Activated naive CD4-positive, alpha-beta T cell treated with Interleukin-2 at 50 U/mL for 16 hours (primary cell): ENCODE data around the gene TDRKH.

Experiments
- DNase-seq: peaks from one replicate; pipeline ENCODE4 v3.0.0-alpha.2; 2020

The TDRKH gene

GRCh38 chr1:151820940-151821339 is 30.6 kb upstream of the TDRKH start:
- DNase-seq = no peak

- DNase-seq = no peak
Measured at GRCh38 chr1:151819976-151820623, 29.8 kb upstream of the TDRKH start.

GRCh38 chr1:151819227-151819835 is 29.0 kb upstream of the TDRKH start:
- DNase-seq = no peak

DNA sequence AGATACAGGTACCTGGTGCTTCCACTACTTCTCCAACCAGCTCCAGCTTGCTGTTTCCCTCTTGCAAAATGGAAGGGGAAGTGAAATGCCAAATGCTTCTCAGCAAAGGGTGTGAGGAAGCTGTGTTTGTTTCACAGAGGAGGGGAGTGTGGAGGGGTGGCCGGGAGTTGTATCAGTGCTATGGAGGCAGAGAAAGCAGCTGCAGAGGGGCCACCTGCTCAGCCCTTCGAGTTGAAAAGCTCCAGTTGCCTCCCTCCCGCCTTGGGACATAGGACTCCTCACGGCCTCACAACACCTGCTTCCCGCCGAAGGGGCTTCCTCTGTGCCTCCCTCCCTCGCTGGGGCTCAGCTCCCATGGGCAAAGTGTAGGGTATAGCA is 27.0 kb upstream of the TDRKH start:
- no peak for DNase-seq

DNA sequence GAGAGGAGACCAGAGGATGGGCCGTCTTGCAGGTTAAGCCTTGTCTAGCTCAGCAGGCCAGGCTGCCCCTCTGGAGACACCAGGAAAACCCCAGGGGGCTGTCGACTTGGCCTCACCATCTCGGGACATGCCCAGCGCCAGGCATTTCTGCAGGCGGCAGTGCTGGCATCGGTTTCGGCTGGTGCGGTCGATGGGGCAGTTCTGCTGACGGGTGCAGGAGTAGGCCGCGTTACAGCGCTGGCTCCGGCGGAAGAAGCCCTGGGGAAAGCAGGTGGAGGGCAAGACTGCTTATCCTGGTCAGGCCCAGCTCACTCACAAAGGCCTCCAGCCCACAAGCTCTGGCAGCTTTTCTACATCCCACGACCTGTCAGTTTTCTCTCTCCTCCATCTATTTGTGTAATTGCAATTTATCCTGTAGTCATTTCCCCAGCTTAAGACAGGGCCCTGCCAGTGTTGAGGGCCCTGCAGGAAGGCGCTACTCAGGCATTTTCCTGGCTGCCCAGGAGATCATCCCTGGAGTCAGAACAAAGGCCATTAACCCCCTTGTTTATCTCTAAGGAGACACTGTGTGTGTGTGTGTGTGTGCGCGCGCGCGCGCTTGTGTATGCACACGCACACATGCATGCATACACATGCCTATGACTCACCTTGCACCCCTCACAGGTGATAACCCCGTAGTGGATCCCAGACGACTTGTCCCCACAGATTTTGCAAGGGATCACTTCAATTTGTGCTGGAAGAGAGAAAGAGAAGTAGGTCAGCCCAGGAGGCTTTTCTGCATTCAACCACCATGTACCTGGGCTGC is 26.4 kb upstream of the TDRKH start:
- no peak for DNase-seq

DNA sequence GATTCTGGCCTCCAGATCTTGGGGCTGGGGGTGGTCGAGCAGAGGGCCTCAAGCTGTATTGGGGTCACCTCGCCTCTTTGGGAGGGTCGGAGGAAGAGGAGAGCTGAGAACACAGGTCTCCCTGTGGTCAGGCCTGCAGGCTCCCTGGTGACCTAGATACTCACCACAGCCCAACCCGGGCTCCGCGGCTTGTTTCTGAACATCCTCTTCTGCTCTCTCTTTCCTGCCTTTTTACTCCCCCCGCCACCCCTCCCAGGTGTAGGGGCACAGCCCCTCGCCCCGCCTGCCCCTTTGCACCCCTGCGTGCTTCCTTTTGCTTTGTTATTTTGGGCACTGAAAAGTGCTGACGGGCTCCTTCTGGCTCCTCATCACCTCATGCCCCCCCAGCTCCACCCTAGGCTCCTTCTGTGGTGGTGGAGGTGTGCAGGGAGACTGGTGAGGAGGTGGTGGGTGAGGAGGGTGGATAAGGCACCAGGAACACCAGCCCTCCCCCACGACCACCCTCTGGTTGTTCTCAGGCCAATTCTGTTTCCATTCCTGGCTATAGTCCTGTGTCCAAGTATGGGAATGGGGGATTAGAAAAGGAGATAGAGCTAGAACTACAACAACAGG is 25.5 kb upstream of the TDRKH start:
- DNase-seq = no peak

DNA sequence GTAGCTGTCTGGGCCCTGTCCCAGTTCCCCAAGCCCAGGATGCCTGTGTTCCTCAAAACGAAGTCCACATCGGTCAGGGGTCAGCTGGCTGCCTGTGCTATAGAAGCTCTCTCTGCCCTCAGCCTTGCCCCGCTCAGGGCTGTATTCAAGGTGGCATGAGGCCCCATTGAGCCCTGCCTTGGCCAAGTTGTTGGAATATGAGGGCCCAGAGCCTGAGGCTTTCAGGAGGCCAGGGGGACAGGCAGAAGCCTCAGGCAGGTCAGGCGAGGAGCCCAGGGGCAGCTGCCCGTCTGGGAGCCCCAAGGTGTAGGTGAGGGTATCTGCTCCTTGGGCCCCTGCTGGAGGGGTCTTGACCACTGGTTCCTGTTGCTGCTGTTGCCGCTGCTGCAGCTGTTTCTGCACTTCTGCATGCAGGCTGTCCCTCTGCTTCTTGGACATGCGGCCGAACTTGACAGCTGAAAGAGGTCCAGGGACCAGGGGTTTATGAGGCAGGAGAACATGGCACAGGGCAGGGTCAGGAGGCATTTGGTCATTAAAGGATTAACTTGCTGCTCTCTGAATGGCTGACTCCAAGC is 24.8 kb upstream of the TDRKH start:
- DNase-seq = no peak

- no peak for DNase-seq
Measured at GRCh38 chr1:151814426-151814825, 24.1 kb upstream of the TDRKH start.

- DNase-seq = no peak
Measured at GRCh38 chr1:151813271-151813977, 23.1 kb upstream of the TDRKH start.

DNA sequence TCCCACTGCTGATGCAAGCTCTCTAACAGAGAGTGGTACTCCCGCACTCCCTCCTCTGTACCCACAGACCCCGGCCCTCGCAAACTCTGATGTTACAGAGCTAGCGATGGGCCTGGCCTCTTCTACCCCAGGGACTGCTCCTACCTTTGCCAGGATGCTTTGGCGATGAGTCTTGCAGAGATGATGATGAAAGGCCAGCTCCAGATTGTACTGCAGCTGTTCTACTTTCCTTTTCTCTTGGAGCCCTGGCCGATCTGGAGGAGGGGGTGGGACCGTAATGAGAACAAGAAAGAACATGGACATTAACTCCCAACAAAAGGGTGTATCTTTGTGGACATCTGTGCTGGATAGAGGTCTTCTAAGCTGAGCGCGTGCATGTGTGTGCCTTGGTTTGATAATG is 20.9 kb upstream of the TDRKH start:
- no peak for DNase-seq

GRCh38 chr1:151809985-151810556 is 19.8 kb upstream of the TDRKH start:
- no peak for DNase-seq

- DNase-seq = no peak
Measured at GRCh38 chr1:151809290-151809984, 19.1 kb upstream of the TDRKH start.

DNA sequence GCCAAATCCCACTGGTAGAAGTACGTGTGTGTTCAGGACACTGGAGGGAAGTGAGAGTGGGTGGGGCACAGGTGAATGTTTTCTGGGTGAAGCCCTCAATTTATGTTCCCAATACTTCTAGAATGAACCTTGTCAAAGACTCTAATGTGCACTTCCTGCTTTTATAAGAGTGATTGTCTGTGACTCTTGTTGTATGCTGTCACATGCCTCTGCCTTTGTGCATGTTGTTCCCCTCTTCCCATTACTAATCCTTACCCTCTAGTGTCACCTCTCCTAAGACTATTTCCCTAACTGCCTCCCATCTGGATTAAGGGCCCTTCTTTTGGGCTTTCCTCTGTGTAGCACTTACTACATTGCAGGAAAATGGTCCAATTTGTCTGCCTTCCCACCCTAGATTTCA is 17.5 kb upstream of the TDRKH start:
- no peak for DNase-seq

- DNase-seq = no peak
Measured at GRCh38 chr1:151807131-151807530, 16.8 kb upstream of the TDRKH start.

DNA sequence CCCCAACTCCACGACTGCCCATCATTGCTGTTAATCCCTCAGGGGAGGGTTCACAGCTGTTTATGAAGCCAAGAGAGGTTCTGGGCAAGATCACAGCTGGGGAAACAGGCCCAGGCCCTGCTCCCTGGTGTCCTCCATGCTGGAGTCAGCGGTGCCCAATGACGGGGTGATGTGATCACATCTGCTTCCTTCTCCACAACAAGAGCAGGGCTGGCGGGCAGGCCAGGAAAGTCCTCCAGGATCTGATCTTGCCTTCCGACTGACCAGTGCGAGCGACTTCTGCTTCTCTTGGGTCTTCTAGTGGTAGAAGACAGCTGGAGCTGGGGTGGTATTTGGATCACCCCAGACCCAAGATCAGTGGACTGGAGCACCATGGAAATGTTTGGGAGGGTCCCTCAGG is 15.9 kb upstream of the TDRKH start:
- no peak for DNase-seq

DNA sequence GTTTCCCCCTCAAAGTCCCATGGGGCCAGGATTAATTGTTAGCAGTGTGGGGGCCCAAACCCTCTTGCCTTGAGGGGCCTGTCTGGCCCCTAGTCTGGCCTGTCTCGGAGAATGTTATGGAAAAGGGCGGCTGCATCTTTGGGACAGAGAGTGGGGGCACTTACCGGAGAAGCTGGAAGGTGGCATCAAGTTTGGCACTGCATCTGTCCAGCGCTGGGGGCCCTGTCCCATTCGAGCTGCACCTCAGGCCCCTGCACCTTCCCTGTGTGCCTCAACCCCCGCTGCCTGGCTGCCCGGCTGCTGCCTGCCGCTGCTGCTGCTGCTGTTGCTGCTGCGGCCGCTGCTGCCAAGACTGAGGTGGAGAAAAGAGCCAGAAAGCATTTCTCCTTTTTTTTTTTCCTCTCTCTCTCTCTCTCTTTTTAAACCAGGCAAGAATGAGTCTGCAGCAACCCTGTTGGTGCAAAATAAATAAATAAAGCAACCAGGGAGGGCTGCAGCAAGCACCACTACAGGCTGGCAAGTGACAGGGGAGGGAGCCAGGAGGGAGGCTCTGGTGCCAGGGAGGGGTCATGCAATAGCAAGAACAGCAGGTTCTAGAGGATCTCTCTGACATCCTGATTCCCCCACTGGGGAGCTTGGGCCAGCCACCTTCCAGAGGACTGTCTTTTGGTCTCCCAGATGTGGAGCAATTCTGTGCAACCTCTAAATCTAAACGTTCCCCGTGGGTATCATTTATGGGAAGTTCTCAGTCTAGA is 14.9 kb upstream of the TDRKH start, which contains the start of gene LINGO4:
LINGO4 (minus strand) TSS at position 354 of the 755 bp plus-strand sequence. CDS start 2,715 bp downstream, outside the sequence.
- DNase-seq = no peak

DNA sequence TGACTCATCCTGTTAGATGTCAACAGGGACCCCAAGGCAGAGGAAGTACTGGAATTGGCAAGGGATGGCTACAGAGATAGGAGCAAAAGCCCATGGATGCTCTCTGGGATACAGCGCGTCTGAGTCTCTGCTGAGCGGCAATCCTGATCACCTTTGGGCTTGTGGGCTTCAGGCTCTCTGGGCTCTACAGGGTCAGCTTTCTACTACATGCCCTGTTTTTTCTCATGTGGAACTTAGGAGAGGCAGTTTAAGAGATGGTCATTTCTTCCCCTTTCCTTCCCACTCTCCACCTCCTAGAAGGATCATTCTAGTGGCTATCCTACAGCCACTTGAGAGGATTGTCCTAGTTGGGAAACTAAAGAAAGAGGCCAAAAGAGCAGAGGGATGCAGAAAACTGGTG is 13.6 kb upstream of the TDRKH start:
- DNase-seq = no peak

GRCh38 chr1:151803164-151803563 is 12.9 kb upstream of the TDRKH start:
- DNase-seq = no peak

GRCh38 chr1:151802372-151802771 is 12.1 kb upstream of the TDRKH start:
- DNase-seq = no peak

DNA sequence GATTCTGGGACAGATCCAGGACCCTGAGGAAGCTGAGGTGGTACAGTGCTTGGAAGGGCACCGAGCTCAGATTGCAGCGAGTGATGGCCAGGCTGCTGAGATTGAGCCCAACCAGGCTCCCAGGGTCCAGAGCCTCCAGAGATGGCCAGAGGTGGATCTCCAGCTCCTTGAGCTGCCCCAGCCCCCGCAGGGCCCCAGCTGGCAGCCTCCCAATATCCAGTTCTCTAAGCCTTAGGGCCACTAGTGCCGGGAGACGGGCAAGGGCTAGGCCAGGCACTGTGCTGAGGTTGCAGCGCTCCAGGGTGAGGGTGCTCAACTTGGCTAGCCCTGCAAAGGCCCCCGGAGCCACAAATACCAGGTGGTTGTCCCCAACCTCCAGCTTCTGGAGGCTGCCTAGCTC is 11.5 kb upstream of the TDRKH start:
- DNase-seq = no peak

- DNase-seq = no peak
Measured at GRCh38 chr1:151801310-151801820, 11.1 kb upstream of the TDRKH start.
